CD4-positive, alpha-beta T cell treated with Interferon gamma for 1 hour (primary cell): Measurements from ENCODE around the gene TSHZ2.

Experiments
- DNase-seq: peaks from one replicate; pipeline ENCODE4 v3.0.0-alpha.2; 2020

TSHZ2 gene

DNA sequence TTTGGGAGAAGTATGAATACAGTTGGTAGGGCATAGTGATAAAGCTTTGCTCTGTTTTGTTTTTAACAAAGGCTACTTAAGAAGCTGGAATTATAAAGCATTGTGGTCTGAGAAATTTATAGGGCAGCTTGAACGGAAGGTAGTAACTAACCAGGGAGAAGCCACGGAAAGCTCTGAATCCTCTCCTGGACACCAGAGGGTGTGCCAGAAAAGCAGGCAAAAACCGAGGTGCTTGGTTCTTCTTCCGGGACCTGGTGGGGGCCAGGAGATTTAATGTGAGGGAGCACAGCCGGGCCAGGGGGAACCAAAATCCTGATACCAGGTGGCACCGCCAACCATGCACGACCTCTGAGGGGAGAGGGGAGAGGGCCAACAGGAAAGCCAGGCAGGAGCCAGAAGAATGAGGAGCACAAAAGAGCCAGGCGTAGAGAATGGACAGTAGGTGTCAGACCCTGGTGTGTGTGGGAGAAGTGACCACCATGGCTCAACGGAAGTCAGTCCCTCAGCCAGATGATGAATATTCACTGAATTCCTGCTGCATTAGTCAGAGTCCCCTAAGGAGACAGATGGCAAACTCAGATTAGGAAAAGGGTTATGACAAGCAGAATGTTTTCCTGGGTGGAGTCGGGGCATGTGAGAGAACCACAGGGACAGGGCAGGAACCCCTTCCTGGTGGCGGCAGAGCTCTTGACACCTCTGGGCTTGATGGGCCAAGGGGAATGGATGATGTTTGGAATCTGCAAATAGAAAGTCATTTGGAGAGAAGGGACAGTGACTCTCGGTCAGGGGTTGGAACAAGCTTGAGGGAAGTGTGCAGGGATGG is 359.2 kb downstream of the TSHZ2 start:
- no peak for DNase-seq

DNA sequence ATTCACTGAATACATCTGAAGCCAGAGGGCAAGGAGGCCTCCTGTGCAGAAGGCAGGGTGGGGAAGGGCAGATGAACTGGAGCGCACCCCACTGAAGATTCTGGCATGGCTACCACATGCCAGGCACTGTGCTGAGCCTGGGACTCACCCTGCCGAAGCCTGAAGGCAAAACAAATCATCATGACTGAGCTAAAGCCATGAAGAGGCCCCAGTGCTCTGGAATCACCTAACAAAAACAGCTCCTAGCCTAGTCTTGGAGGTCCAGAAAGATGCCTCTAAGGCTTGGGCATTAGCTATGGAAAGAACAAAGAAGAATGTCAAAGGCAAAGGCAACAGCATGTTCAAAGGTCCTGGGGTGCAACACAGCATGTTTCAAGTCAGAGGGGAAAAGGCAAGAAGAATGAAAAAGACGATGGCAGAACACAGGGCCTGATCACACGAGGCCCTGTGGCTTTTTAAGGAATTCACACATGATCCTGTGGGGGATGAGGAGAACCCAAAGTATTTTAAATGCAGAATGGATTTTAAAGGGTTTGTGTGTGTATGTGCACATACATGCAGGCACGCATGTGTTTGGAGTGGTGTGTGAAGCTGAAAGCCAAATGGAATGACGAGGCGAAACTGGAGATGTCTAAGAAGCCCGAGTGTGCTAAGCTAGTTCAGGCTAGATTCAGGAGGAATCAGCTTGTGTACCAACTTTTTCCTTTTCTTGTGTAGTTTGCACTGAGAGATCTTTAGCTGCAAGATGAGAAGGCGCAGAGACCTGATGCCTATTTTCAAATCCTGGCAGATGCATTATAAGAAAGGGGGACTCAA is 360.1 kb downstream of the TSHZ2 start:
- DNase-seq: no peak

DNA sequence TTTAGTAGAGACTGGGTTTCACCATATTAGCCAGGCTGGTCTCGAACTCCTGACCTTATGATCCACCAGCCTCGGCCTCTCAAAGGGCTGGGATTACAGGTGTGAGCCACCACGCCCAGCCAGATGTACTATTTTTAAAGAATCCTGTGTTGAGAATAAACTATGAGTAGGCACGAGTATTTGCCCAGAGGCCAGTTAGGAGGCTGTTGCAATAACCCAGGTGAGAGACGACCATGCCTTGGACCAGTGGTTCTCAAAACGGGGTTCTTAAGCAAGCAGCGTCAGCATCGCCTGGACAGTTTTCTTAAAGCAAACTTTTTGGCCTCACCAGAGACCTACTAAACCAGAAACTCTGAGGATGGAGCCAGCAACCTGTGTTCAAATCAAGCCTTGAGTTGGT is 362.7 kb downstream of the TSHZ2 start:
- no peak for DNase-seq

DNA sequence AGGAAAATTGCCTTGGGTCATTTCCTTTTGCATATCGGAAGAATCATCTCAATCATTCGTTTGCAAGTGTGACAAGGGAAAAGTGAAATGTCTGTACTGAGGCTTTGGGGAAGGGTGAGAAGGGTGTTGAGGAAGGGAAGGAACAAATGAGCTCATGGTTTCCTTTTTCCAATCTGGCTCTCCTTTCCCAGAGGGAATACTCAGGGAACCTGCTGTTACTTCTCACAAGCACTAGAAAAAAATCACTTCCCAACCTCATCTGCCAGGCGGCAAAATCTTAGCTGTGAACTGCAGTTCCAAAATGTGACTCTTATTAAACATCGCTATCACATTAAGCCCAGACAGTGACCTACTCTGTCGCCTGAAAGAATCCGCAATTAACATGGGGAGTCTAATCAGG is 363.4 kb downstream of the TSHZ2 start:
- DNase-seq: no peak

DNA sequence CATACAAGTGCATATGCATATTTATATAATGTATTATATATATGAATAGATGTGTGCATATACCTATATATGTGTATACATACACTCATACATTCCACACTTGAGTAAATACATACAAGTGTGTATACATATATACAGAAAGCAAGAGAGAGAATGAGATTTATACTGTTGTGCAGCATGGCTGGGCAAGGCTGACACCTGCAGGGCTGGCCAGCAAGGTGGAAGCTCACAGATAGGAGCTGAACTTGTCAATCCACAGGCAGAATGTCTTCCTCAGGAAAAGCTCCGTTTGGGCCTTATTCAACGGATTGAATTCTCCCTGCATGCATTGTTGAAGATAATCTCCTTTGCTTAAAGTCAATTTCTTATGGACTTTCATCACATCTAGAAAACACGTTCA is 364.7 kb downstream of the TSHZ2 start:
- no peak for DNase-seq

DNA sequence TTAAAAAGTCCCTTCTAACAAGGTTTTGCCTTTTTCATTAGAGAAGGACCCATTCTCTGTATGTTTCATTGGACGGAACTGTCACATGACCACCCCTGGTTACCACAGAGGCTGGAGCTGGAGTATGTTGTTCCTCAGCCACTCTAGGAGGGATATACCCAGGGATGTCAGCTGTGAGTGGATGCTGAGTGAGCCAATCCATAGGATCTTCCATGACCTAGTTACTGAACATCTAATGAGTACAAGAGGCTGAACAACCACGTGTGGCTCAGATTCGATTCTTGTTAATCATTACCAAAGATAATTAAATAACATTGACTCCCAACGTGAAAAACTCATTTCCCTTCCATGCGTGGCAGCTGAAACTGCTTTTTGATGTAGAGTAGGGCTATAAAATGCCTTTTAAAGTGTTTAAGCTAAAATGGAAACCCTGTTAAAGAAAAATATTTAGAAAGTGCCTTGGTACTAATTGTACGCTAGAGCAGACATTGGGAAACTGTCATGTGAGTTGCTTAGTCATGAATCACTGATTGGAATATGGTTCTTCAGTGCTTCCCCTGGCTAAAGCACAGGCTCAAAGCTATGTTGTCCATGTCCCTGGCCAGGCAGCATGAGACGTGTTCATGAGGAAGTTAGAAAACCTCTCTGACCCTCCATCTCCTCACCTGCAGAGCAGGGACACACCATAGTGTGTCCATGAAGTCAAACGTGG is 365.4 kb downstream of the TSHZ2 start:
- DNase-seq: no peak

DNA sequence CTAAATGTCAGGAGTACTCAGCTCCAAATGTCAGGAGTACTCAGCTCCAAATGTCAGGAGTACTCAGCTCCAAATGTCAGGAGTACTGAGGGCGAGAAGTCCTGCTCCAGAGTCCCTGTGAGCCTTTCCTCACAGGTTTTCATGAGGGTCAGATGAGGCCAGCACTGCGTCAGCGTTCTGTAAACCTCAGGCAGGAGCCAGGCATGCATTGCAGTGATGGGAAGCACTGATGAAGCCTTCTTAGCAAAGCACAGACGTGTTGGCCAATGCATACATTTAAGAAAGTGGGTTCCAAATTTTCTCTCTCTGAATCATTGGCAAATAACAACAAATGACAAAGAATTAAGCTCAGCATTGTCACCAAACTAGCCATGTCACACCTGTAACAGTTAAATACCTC is 366.6 kb downstream of the TSHZ2 start:
- no peak for DNase-seq

DNA sequence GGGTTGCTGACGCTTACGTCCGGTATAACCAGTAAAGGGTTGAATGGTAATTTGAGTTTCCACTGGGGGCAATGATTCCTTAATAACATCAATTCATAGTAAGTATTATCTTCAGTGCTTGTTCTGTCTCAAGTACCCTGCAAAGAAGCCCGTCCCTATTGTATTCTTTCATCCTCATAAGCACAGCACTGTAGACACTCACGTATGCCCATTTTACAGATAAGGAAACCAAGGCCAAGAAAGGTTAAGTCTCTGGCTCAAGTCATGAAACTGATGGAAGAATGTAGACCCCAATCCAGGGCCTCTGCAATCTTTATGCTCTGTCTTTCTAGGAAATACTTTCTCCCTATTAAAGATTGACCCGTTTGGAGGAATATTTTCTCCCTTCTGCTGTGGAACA is 370.3 kb downstream of the TSHZ2 start:
- DNase-seq: no peak

DNA sequence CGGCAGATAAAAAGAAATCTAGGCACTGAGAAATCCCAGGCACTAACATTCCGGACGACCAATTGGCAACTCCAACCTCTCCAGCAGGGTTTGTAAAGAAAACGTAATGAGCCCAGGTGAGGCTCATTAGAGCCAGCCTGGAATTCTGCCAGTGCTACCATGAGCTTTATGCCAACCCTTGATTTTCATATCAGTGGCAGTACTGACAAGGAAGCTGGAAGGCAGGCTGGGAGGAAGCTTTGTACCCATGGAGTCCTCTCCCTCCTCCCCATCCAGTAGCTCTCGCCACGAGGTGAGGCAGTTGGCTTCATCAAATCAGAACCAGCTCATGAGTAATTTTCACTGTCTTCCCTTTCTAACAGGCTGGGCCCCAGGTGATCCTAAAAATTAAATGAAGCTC is 371.3 kb downstream of the TSHZ2 start:
- DNase-seq: no peak

DNA sequence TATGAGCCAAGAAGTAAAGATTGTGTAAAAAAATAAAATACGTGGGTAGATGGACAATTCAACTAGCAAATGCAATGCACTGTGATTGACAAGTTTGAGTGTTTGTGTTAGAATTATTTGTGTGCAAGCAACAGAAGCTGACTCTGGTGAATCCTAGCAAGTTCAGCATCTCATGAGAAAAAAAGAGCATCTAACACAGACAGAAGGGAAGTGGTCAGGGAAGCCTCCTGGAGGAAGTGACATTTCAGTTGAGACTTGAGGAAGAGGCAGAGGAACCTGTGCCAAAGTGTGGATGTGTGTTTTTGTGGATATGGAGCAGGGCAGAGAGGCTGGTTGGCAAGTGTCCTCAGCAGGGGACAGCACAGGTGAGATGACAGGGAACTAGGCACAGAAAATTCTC is 372.7 kb downstream of the TSHZ2 start:
- no peak for DNase-seq

DNA sequence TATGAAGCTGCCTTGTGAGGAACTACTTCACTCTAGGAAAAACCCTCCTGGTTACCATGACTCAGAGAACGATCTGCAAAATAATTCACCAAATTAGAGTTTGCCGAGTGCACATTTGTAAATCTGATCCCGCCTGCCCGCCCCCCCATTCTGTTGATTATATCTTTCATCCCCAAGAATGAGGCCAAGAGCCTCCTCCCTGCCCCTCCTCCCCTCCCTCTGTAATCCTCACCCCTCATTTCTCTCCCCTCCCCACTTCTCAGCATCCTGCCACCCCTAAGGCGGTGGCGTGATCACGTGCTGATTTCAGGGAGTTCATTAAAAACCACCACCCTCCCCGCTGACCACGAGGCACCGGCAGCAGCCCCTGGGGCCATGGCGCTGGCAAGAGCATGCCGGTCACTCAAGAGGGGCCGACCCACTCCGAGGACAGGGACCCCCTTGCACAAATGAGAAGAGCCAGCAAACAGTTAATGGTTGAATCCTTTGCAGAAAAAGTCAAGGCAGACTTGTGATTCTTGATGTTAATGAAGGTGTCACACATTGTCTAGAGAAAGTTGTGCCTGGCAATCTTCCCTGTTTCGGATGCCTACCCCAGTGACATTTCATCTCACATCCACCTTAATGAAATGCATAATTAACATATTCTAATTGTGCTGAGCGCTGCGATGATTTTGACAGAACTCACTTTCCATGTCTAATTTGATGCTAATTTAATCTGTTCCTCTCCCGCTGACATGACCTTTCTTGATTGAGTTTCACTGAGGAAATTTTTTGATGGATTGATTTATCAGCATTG is 373.6 kb downstream of the TSHZ2 start:
- no peak for DNase-seq

DNA sequence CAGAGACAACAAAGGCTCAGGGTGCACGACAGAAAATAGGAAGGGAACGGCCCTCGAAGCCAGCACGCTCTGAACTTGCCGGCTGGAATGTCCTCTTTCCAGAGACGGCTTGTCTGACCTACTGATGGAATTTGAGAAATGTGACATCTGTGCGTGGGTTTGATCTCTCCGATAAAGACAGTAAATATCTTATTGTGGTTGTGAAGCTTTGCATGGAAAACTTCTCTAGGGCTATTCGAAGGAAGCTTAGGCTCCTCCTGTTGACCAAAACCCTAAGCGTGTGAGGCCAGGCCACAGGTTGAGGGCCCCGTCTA is 374.1 kb downstream of the TSHZ2 start:
- no peak for DNase-seq

DNA sequence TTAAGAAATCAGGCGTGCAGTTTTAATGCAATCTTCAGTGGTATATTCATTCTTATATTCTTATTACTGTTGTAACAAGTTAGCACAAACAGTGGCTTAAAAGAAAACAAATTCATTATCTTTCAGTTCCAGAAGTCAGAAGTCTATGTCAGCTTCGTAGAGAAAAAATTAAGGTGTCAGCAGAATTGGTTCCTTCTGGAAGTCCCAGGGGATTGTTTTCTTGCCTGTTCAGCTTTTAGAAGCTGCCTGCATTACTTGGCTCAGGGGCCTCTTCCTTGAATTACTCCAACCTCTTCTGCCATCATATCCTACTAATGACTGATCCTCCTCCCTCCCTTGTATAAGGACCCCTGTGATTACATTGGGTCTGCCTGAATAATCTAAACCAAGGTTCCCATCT is 377.6 kb downstream of the TSHZ2 start:
- DNase-seq: no peak

DNA sequence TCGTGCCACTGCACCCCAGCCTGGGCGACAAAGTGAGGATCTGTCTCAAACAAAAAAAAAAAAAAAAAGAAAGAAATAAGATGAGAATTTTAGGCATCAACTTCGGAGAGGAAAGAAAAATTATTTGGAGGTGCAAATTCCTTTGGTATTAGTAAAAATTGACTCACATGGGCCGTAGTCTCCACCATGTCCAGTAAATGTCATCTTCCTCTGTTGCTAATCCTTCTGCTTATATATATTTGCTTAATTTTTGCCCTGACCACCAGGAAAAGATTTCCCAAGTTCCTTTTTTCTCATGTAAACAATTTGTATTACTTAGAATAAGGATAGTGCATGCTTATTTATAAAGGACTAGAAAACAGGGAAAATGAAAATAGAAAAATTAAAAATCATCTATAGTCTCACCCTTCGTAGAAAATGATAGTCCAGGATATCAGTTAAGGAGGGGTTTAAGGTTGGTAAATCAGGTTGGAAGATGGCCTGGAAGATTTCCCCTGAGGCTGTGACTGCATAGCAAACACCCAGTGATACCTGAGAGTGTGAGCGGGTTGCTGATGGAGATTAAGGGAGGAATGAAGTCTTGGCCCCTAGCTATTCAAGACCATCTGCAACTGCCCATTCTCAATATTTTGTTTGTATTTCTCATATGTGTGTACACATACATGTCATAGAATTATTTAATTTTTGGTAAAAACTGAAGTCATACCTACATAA is 380.7 kb downstream of the TSHZ2 start:
- DNase-seq: no peak

DNA sequence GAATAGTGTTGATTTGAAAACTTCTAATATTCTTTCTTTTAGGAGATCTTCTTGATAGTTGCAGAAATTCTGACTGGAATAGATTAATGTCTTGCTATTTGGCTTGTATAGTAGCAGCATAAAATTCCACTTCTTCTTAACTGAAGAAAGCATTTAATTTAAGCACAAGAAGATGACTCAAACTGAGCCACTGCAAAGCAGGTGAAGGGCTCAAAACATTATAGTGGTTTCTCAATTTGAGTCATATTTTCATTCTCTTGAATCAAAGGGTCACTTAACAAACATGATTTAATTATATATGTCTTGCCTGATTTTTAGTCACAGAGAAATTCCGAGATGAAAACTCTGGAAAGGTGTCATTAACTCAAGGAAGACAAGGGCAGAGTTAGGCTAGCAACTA is 382.2 kb downstream of the TSHZ2 start:
- DNase-seq: no peak

DNA sequence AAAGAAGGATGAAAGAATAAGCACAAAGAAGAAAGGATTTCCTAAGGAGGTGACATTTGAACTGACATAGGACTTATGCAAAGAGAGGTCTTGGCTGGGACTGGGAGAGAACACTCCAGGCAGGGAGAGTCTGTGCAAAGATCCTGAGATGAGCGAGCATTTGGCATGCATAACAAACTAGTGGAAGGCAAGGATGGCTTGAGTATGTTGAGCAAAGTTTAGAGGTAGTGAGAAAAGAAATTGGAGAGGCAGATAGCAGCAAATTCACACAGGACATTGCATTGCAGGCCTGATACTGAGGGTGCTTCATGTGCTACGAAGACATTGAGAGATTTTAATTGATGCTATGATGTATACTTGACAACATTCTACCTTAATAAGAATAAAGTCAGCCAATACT is 383.6 kb downstream of the TSHZ2 start:
- no peak for DNase-seq

DNA sequence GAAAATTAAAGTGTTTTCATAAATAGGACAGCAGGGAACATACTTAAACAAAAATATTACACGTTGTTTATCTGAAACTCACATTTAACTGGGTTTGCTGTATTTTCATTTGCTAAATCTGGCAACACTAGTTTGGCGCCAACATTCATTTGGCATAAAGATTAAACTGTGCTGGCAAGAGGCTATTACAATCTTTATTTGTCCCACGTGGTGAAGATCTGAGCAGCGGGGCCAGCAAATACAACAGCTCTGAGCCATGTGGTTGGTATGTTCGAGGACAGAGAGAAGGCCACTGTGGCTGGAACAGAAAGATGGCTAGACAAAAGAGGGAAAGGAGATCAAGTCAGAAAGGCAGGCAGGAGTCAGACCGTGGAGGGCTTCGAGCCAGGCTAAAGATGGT is 387.3 kb downstream of the TSHZ2 start:
- DNase-seq: no peak

DNA sequence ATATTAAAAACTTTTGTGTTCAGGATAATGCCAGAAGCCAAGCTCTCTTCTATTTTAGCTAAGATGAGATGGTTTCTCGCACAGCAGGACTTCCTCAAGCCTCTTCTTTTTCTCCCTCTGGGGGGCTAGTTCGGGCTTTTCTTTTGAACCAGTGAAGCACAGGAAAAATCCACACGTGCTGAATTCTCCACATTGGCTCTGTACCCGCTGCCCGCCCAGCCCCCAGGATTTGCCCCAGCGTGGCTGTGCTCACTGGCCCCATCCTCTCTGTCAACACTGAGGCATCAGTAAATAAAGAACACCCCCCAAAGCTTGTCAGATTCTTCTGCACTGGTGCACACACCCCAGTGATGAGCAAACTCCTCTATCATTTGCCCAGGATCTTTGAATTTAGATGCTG is 388.7 kb downstream of the TSHZ2 start:
- DNase-seq: no peak

DNA sequence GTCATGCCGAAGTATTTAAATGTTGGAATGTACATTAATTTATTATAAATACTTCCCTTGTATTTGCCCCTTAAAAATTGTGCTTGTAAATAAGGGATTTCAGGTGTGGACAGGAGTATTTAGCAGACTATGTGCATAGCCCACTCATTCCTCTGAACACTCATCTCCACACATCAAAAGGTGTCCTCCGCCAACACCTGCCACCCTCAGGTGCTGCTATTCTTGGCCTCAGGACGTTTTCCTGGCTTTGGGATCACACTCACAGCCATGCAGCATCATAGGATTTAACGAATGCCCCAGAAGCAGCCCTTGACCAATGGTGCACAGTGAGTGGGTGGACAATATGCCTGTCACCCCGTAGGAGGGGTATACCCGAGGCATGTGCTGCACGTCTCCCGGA is 390.6 kb downstream of the TSHZ2 start:
- no peak for DNase-seq

DNA sequence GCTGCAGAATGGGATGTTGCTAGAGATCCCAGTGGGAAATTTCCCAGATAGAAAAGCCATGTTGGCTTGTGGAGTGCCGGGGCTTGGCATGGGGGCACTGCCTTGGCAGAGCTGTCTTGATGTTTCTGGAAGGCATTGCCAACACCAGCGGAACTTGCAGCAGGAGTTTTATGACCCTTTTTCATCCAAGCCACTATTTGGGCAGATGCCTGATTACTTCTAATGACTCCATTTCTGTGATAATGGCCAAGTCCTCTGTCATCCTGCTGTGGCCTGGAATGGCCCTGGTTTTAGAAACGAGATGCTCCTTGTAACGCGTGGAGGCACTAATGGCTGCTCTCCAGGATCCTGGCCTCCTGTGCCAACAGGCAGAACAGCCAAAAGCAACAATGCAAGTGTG is 392.5 kb downstream of the TSHZ2 start:
- no peak for DNase-seq

DNA sequence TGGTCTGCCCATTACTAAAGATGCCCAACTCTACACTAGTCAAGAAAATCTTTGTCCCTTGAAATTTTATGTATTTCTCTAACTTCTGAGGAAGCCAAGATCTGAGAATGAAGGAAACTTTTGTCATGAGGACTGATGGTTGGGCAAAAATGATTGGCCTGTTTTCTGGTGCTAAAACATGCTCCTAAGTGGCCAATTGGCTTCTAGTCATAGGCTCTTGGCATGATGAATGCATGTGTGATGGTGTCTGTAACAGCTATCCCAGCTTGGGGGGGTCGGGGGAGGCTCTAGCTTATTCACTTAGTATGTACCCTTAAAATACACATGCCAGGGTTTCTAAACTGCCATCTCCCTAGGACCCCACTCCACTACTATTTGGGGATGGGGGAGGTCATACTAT is 392.9 kb downstream of the TSHZ2 start:
- no peak for DNase-seq

DNA sequence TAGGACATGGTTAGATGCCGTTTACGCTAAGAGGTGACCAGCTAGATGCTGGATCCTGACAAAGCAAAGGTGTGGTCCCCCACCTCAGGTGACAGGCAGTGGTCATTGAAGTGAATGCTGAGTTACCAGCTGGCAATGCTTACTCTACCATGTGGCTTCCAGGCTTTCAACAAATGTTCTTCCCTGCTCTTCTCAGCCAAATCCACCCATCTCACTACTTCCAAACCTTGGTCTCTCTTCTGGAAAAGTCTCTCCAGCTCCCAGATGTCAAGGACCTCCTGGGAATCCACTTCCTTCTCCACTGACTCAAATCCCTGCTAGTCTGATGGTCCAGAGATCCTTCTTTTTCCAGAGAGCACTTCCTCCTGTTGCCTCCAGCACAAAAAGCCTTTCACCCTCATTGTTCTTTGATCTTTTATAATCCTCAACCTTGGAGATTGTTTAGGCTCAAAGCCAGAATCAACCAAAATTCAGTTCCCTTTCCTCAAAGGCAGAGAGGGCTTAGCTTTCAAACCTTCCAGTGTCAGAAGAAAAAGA is 393.4 kb downstream of the TSHZ2 start:
- no peak for DNase-seq
